Measurements from ENCODE around the gene CFAP97D1. TPM values are rescaled to one million over a fixed set of nuclear protein-coding genes. Genes with fewer than 3 reads are reported as not detected.
A peak's percentile ranks its signal among the peaks of the same experiment; 100 is the strongest.

CFAP97D1 gene
- total RNA-seq, 2 experiments from 2014 or later: 0.07 TPM; not detected in 1

- peaks cover 23% of the 10 kb centered on the region for H3K27me3 Mint-ChIP-seq
- no peaks in the 10 kb centered on the region for H3K4me1 Mint-ChIP-seq (ENCODE audit: low read depth)
- H3K27ac Mint-ChIP-seq: no peak overlapping the region
- no peak for DNase-seq
- POLR2A ChIA-PET: no interaction called here
- no peaks in the 10 kb centered on the region for H3K9me3 Mint-ChIP-seq
- no peaks in the 10 kb centered on the region for H3K36me3 Mint-ChIP-seq (ENCODE audit: low read depth)
- H3K4me3 Mint-ChIP-seq: no peak overlapping the region
- CTCF ChIA-PET: interaction anchor here (1.0 to 13.3 kb wide), 5 partner anchors 9 to 181 kb away, joined by 3 to 661 read pairs (median 27); no protein-coding TSS in a partner anchor
- TF ChIP-seq CTCF (IDR thresholded peaks at IDR 0.05): no peak
- intact Hi-C loops (cut with micrococcal nuclease): no loop called here
- ATAC-seq: no peak
These were observed 22.1 kb upstream of the CFAP97D1 start for GRCh38 chr17:43758086-43758485.

- TF ChIP-seq CTCF (IDR thresholded peaks at IDR 0.05): no peak
- Mint-ChIP-seq H3K36me3 (ENCODE audit: low read depth) (no peaks in the 10 kb centered on the region), H3K9me3 (no peaks in the 10 kb centered on the region), H3K4me3 (no peak within 1 kb of the TSS), H3K27ac (no peak within 1 kb of the TSS), H3K4me1 (ENCODE audit: low read depth) (no peaks in the 10 kb centered on the region), H3K27me3 (peaks cover 20% of the 10 kb centered on the region)
- no peak for ATAC-seq
- ChIA-PET POLR2A (interaction anchor here (1.5 kb wide), 1 partner anchor 64 kb away, joined by 6 read pairs; no protein-coding TSS in a partner anchor), CTCF (interaction anchor here (1.0 to 13.3 kb wide), 9 partner anchors 8 to 181 kb away, joined by 3 to 661 read pairs (median 10); no protein-coding TSS in a partner anchor)
- intact Hi-C loops (cut with micrococcal nuclease): no loop called here
- DNase-seq: no peak
These were observed 21.6 kb upstream of the CFAP97D1 start, which contains the start of gene SOST for GRCh38 chr17:43758497-43759174. Gene SOST, minus strand, starts transcription at chr17:43758791. Its CDS starts 50 bp downstream, at chr17:43758741.

- ChIA-PET CTCF (interaction anchor here (0.6 to 13.3 kb wide), 24 partner anchors 9 to 212 kb away, joined by 3 to 661 read pairs (median 6); no protein-coding TSS in a partner anchor), POLR2A (interaction anchor here (0.5 to 1.5 kb wide), 3 partner anchors 22 to 65 kb away, joined by 3 to 6 read pairs (median 4); no protein-coding TSS in a partner anchor)
- intact Hi-C loops (cut with micrococcal nuclease): loop anchor here (1.0 to 10.0 kb wide), 2 partner anchors 66 to 185 kb away; no protein-coding TSS in a partner anchor
- no peaks in the 10 kb centered on the region for H3K4me1 Mint-ChIP-seq (ENCODE audit: low read depth)
- no peak for ATAC-seq
- TF ChIP-seq CTCF (IDR thresholded peaks at IDR 0.05): no peak
- H3K9me3 Mint-ChIP-seq: no peaks in the 10 kb centered on the region
- no peak overlapping the region for H3K4me3 Mint-ChIP-seq
- H3K27me3 Mint-ChIP-seq: peaks cover 15% of the 10 kb centered on the region
- H3K36me3 Mint-ChIP-seq (ENCODE audit: low read depth): no peaks in the 10 kb centered on the region
- no peak overlapping the region for H3K27ac Mint-ChIP-seq
- no peak for DNase-seq
These were observed 20.4 kb upstream of the CFAP97D1 start for GRCh38 chr17:43759836-43760235.

GRCh38 chr17:43760254-43760852 is 19.9 kb upstream of the CFAP97D1 start:
- Mint-ChIP-seq H3K9me3 (no peaks in the 10 kb centered on the region), H3K36me3 (ENCODE audit: low read depth) (no peaks in the 10 kb centered on the region), H3K27ac (no peak overlapping the region), H3K27me3 (peaks cover 15% of the 10 kb centered on the region), H3K4me3 (no peak overlapping the region), H3K4me1 (ENCODE audit: low read depth) (no peaks in the 10 kb centered on the region)
- peak; percentile 97 for DNase-seq
- ChIA-PET CTCF (interaction anchor here (0.6 to 13.3 kb wide), 36 partner anchors 10 to 237 kb away, joined by 3 to 661 read pairs (median 3); partner anchors contain the start of gene CD300LG), POLR2A (interaction anchor here (0.5 to 1.5 kb wide), 3 partner anchors 22 to 65 kb away, joined by 3 to 6 read pairs (median 4); no protein-coding TSS in a partner anchor)
- peak; percentile 97 for ATAC-seq
- TF ChIP-seq CTCF (IDR thresholded peaks at IDR 0.05): peak; percentile 97
- intact Hi-C loops (cut with micrococcal nuclease): loop anchor here (1.0 to 10.0 kb wide), 2 partner anchors 66 to 186 kb away; no protein-coding TSS in a partner anchor

Measured in activated CD8-positive, alpha-beta T cell treated with anti-CD3 and anti-CD28 coated beads for 36 hours (primary cell).